ENCODE results near the gene ERC2. TPM values are rescaled to one million over a fixed set of nuclear protein-coding genes. Genes with fewer than 3 reads are reported as not detected.

The ERC2 gene
- total RNA-seq, 1 donor = 0.43 TPM

GRCh38 chr3:55934771-55935170 lies 533.5 kb downstream of the ERC2 start:
- TF ChIP-seq CTCF (IDR thresholded peaks at IDR 0.05; ENCODE audit: insufficient read depth, low read depth, low read length) = no peak
- no peak overlapping the region for H3K4me3 ChIP-seq (ENCODE audit: low read depth, low read length)
- no peak for DNase-seq (ENCODE audit: low read depth)

- no peak for DNase-seq (ENCODE audit: low read depth)
- no peak overlapping the region for H3K4me3 ChIP-seq (ENCODE audit: low read depth, low read length)
- TF ChIP-seq CTCF (IDR thresholded peaks at IDR 0.05; ENCODE audit: insufficient read depth, low read depth, low read length) = no peak
These were observed 539.0 kb downstream of the ERC2 start for GRCh38 chr3:55929154-55929869.

DNA sequence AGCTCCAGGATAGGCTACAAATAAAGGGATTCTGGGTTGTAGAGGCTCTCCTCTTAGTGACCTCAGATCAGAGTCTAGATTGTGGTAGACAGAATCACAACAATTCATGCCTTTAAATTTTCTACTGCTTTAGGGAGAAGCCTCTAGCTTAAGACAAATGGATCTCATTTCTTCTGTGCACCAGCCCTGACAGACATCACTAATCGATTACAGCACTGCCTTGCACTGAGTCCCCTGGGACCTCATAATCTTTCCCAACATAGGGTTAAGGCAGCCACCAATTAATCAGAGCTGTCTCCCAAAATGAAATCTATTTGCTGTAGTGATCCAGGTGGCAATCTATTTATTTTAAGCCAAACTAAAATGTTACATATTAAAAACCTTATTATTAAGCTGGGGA lies 544.6 kb downstream of the ERC2 start:
- no peak for DNase-seq (ENCODE audit: low read depth)
- TF ChIP-seq CTCF (IDR thresholded peaks at IDR 0.05; ENCODE audit: insufficient read depth, low read depth, low read length) = no peak
- no peak overlapping the region for H3K4me3 ChIP-seq (ENCODE audit: low read depth, low read length)

DNA sequence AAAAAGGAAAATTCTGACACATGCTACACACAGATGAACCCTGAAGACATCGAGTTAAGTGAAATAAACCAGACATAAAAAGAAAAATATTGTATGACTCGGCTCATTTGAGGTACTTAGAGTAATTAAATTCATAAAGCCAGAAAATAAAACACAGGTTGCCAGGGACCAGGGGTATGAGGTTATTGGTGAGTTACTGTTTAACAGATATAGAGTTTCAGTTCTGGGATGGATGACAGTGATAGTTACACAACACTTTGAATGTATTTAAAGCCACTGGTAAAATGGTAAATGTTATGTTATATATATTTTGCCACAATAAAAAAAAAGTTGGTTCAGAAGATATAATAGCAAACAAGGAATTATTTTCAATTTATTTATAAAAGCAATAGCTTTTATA lies 545.1 kb downstream of the ERC2 start:
- DNase-seq (ENCODE audit: low read depth) = no peak
- H3K4me3 ChIP-seq (ENCODE audit: low read depth, low read length) = no peak overlapping the region
- TF ChIP-seq CTCF (IDR thresholded peaks at IDR 0.05; ENCODE audit: insufficient read depth, low read depth, low read length) = no peak

- no peak for TF ChIP-seq CTCF (IDR thresholded peaks at IDR 0.05; ENCODE audit: insufficient read depth, low read depth, low read length)
- no peak for DNase-seq (ENCODE audit: low read depth)
- H3K4me3 ChIP-seq (ENCODE audit: low read depth, low read length) = no peak overlapping the region
These were observed 555.4 kb downstream of the ERC2 start for GRCh38 chr3:55912880-55913279.

- TF ChIP-seq CTCF (IDR thresholded peaks at IDR 0.05; ENCODE audit: insufficient read depth, low read depth, low read length) = no peak
- DNase-seq (ENCODE audit: low read depth) = no peak
- H3K4me3 ChIP-seq (ENCODE audit: low read depth, low read length) = no peak overlapping the region
These were observed 557.0 kb downstream of the ERC2 start for GRCh38 chr3:55911266-55911665.

DNA sequence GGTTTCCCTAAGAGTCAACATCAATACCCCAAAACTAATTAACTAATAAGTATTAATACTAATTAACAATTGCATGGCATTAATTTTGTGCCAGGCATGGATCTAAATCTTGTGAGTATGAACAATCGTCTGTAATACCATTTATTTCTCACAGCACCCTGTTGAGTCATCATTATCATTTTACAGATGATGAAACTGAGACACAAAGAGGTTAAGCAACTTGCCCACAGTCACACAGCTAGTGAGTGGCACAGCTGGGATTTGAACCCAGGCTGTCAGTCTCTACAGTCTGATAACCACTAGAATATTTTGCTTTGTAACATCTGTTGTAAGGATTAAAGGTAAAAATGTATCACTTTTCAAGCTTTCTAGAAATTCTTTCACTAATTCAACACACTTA lies 557.7 kb downstream of the ERC2 start:
- no peak for DNase-seq (ENCODE audit: low read depth)
- no peak for TF ChIP-seq CTCF (IDR thresholded peaks at IDR 0.05; ENCODE audit: insufficient read depth, low read depth, low read length)
- no peak overlapping the region for H3K4me3 ChIP-seq (ENCODE audit: low read depth, low read length)

Data from fibroblast of villous mesenchyme (primary cell).